Urothelium cell line (cell line): ENCODE measurements around the gene UTP15.

ENCODE experiments used
- DNase-seq: peaks from one replicate; pipeline ENCODE4 v3.0.0; 2011; ENCODE audit warnings: low spot score, mixed read lengths
- FAIRE-seq: peaks from 2 replicates; lab custom pipeline; 2011; peaks lifted over from hg19 to GRCh38; lab: Jason Lieb, UNC

Gene UTP15

GRCh38 chr5:73565139-73565968 lies at the start of gene UTP15, which contains the start of gene ANKRA2:
Gene UTP15, plus strand, starts transcription at chr5:73565743. Its CDS starts 1,602 bp downstream, at chr5:73567345.
Gene ANKRA2, minus strand, starts transcription at chr5:73565639. Its CDS starts 2,758 bp downstream, at chr5:73562881.
- FAIRE-seq (peak; percentile 97), DNase-seq (peak; percentile 94)

- DNase-seq (peak; percentile 85), FAIRE-seq (no peak)
Measured at GRCh38 chr5:73519531-73520283, 45.8 kb upstream of the UTP15 start.

- FAIRE-seq = no peak
- DNase-seq = no peak
Measured at GRCh38 chr5:73522989-73523388, 42.6 kb upstream of the UTP15 start.

GRCh38 chr5:73523861-73524260 lies 41.7 kb upstream of the UTP15 start:
- no peak for FAIRE-seq
- no peak for DNase-seq

- FAIRE-seq = no peak
- no peak for DNase-seq
Measured at GRCh38 chr5:73525606-73526203, 39.8 kb upstream of the UTP15 start.

- FAIRE-seq = no peak
- DNase-seq = no peak
Measured at GRCh38 chr5:73528248-73528647, 37.3 kb upstream of the UTP15 start.

GRCh38 chr5:73529081-73529480 lies 36.5 kb upstream of the UTP15 start:
- FAIRE-seq (no peak), DNase-seq (no peak)

- DNase-seq = no peak
- no peak for FAIRE-seq
Measured at GRCh38 chr5:73531356-73531755, 34.2 kb upstream of the UTP15 start.

GRCh38 chr5:73532195-73532594 lies 33.3 kb upstream of the UTP15 start:
- FAIRE-seq (no peak), DNase-seq (no peak)

GRCh38 chr5:73534011-73534644 lies 31.4 kb upstream of the UTP15 start:
- DNase-seq = no peak
- FAIRE-seq = no peak

- DNase-seq (no peak), FAIRE-seq (no peak)
Measured at GRCh38 chr5:73534971-73535370, 30.6 kb upstream of the UTP15 start.

- DNase-seq = no peak
- FAIRE-seq = no peak
Measured at GRCh38 chr5:73539730-73540129, 25.8 kb upstream of the UTP15 start.

GRCh38 chr5:73540192-73540591 lies 25.4 kb upstream of the UTP15 start:
- FAIRE-seq (no peak), DNase-seq (peak; percentile 66)

- DNase-seq = no peak
- no peak for FAIRE-seq
Measured at GRCh38 chr5:73542020-73542419, 23.5 kb upstream of the UTP15 start.

GRCh38 chr5:73544429-73545402 lies 20.8 kb upstream of the UTP15 start:
- FAIRE-seq = no peak

GRCh38 chr5:73545403-73545779 lies 20.2 kb upstream of the UTP15 start:
- DNase-seq (no peak), FAIRE-seq (no peak)

More at GRCh38 chr5:73544429-73545402, 20.8 kb upstream of the UTP15 start:
- DNase-seq = no peak

- DNase-seq = no peak
- FAIRE-seq = no peak
Measured at GRCh38 chr5:73550016-73550415, 15.5 kb upstream of the UTP15 start.

GRCh38 chr5:73552642-73553041 lies 12.9 kb upstream of the UTP15 start:
- FAIRE-seq (no peak), DNase-seq (no peak)

GRCh38 chr5:73558950-73559349 lies 6.6 kb upstream of the UTP15 start:
- FAIRE-seq (no peak), DNase-seq (no peak)

- no peak for DNase-seq
Measured at GRCh38 chr5:73564018-73564417, 1.5 kb upstream of the UTP15 start.

More at GRCh38 chr5:73564018-73564417, 1.5 kb upstream of the UTP15 start:
- no peak for FAIRE-seq
